Sigmoid colon (tissue), 7 donors: ENCODE measurements around the gene MYLK4. TPM values are rescaled to one million over a fixed set of nuclear protein-coding genes. Genes with fewer than 3 reads are reported as not detected.

Experiments used
- DNase-seq: peaks from one replicate; pipeline ENCODE4 v3.0.0-alpha.2; 2019
- H3K27ac ChIP-seq, 4 donors: fragments of 200-600 bp; sonication (generic); one replicate each; pipeline ENCODE4 v1.5.1; 2016 to 2019; ENCODE audit warnings: mild to moderate bottlenecking in 1 of 4
- H3K27me3 ChIP-seq, 3 donors: fragments of 200-600 bp; sonication (generic); one replicate each; pipeline ENCODE4 v1.5.1; 2019; ENCODE audit warnings: mild to moderate bottlenecking in 1 of 3
- H3K36me3 ChIP-seq, 4 donors: fragments of 200-600 bp; sonication (generic); one replicate each; pipeline ENCODE4 v1.5.1; 2016 to 2019
- H3K4me1 ChIP-seq, 4 donors: fragments of 200-600 bp; sonication (generic); one replicate each; pipeline ENCODE4 v1.5.1; 2017 to 2019
- H3K4me3 ChIP-seq, 4 donors: fragments of 200-600 bp; sonication (generic); one replicate each; pipeline ENCODE4 v1.5.1; 2017 to 2019; ENCODE audit warnings: mild to moderate bottlenecking in 2 of 4, moderate library complexity in 1 of 4
- H3K9me3 ChIP-seq, 4 donors: fragments of 200-600 bp in 3 of 4; sonication (generic) in 3 of 4; one replicate each; pipeline versions ENCODE4 v1.5.1 to v1.6.1; 2013 to 2019
- EP300 ChIP-seq, 4 donors: sonication (generic); formaldehyde crosslinking; IDR thresholded peaks; one replicate each; pipeline ENCODE4 v1.6.1; 2017; ENCODE audit warnings: antibody characterized with exemption in 4 of 4
- POLR2A ChIP-seq, 2 donors: fragments of 450-650 bp; IDR thresholded peaks; one replicate each; pipeline ENCODE4 v1.6.1; 2016; ENCODE audit warnings: antibody characterized with exemption in 2 of 2, mild to moderate bottlenecking in 2 of 2, moderate library complexity in 2 of 2
- POLR2AphosphoS5 ChIP-seq, 4 donors: sonication (generic); formaldehyde crosslinking; IDR thresholded peaks; one replicate each; pipeline ENCODE4 v1.6.1; 2017; ENCODE audit warnings: antibody characterized with exemption in 4 of 4
- WGBS, 2 donors: extraction: QIAGEN DNeasy Blood & Tissue Kit; methylation state at CpG; one replicate each; pipeline ENCODE4 v1.1.7; 2013; 5-methylcytosine and 5-hydroxymethylcytosine counted together
- intact Hi-C: fragments of 100-400 bp; cut with DNase I; formaldehyde crosslinking; loops from one replicate; pipeline ENCODE4 v1.15.1; 2023
- polyA plus RNA-seq, 3 donors: library from polyadenylated mRNA; stranded (reverse); fragments of 200-250 nt; gene quantifications; one replicate each; pipeline ENCODE4 v1.2.3, GENCODE V29; 2013
- total RNA-seq, 4 donors: library from RNA; depleted of rRNA; stranded (reverse); fragments of >200 nt; gene quantifications; one replicate each; pipeline ENCODE4 v1.1.0, GENCODE V29; 2016
- TF ChIP-seq, protein P1 (sequence below), 4 experiments: fragments of 450-650 bp in 3 of 4; fragments of 200-600 bp in 1 of 4; IDR thresholded peaks; one replicate each; pipeline ENCODE4 v1.5.1; 2016 to 2019; ENCODE audit warnings: antibody characterized with exemption in 4 of 4, mild to moderate bottlenecking in 3 of 4, moderate library complexity in 2 of 4
- donor health status: healthy with polysubstance abuse.
- donor health status: Bipolar disorder and iron deficiency.
- donor health status: healthy.

The MYLK4 gene
- total and polyA plus RNA-seq, 7 donors: under 0.01 to 1.1 (median 0.32) TPM; not detected in 1

DNA sequence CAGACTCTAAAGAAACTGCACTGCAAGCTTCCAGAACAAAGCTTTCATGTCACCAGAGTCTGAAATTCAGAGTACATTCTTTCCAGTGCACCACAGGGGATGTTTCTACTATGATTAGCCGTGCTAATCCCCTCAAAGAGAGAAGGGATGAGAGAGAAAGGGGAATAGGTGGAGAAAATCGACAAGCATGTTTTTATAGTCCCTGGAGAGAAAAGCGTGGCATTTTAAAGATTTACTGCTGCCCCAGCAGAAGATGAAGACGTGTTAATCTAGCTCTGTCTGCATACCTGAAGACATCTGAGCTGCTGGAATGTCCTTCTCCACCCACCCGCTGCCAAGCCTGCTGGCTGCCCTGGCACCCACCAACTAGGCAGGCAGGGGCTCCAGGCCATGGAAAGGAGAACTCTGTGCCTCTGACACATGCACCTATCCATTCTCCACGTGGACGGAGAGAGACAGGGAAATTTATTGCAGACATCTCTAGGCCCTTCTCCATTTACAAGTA, 4.1 kb downstream of the MYLK4 start:
- Histone ChIP-seq H3K9me3 (no peaks in the 10 kb centered on the region), H3K27me3 (no peaks in the 10 kb centered on the region), H3K36me3 (no peaks in the 10 kb centered on the region), H3K4me3 (no peak overlapping the region), H3K4me1 (peaks cover 0 to 12% (median 6%) of the 10 kb centered on the region in 4 donors), H3K27ac (no peak overlapping the region)
- WGBS, 2 donors: 85% methylated on average over 7 of the region's 7 CpGs
- DNase-seq: no peak
- TF ChIP-seq EP300 (IDR thresholded peaks at IDR 0.05): no peak
- no peak for TF ChIP-seq POLR2AphosphoS5 (IDR thresholded peaks at IDR 0.05)
- no peak for TF ChIP-seq POLR2A (IDR thresholded peaks at IDR 0.05)
- TF ChIP-seq, protein P1, sequence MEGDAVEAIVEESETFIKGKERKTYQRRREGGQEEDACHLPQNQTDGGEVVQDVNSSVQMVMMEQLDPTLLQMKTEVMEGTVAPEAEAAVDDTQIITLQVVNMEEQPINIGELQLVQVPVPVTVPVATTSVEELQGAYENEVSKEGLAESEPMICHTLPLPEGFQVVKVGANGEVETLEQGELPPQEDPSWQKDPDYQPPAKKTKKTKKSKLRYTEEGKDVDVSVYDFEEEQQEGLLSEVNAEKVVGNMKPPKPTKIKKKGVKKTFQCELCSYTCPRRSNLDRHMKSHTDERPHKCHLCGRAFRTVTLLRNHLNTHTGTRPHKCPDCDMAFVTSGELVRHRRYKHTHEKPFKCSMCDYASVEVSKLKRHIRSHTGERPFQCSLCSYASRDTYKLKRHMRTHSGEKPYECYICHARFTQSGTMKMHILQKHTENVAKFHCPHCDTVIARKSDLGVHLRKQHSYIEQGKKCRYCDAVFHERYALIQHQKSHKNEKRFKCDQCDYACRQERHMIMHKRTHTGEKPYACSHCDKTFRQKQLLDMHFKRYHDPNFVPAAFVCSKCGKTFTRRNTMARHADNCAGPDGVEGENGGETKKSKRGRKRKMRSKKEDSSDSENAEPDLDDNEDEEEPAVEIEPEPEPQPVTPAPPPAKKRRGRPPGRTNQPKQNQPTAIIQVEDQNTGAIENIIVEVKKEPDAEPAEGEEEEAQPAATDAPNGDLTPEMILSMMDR (IDR thresholded peaks at IDR 0.05): no peak
- intact Hi-C loops: no loop called here

- Histone ChIP-seq H3K36me3 (no peaks in the 10 kb centered on the region), H3K4me3 (no peak overlapping the region), H3K27ac (no peak overlapping the region), H3K9me3 (no peaks in the 10 kb centered on the region), H3K27me3 (no peaks in the 10 kb centered on the region), H3K4me1 (peaks cover 0 to 12% (median 6%) of the 10 kb centered on the region in 4 donors)
- intact Hi-C loops: no loop called here
- no peak for DNase-seq
- TF ChIP-seq POLR2AphosphoS5 (IDR thresholded peaks at IDR 0.05) (no peak), EP300 (IDR thresholded peaks at IDR 0.05) (no peak)
- 64 to 85% methylated on average over 4 of the region's 4 CpGs for WGBS, 2 donors
Measured at GRCh38 chr6:2745246-2745645, 5.5 kb downstream of the MYLK4 start.

GRCh38 chr6:2744778-2745177, 5.9 kb downstream of the MYLK4 start:
- Histone ChIP-seq H3K4me3 (no peak overlapping the region), H3K9me3 (no peaks in the 10 kb centered on the region), H3K4me1 (peaks cover 0 to 12% (median 5%) of the 10 kb centered on the region in 4 donors), H3K36me3 (no peaks in the 10 kb centered on the region), H3K27ac (no peak overlapping the region), H3K27me3 (no peaks in the 10 kb centered on the region)
- intact Hi-C loops: no loop called here
- no peak for DNase-seq
- no peak for TF ChIP-seq POLR2AphosphoS5 (IDR thresholded peaks at IDR 0.05)
- TF ChIP-seq, protein P1 (IDR thresholded peaks at IDR 0.05): no peak
- TF ChIP-seq EP300 (IDR thresholded peaks at IDR 0.05): no peak
- TF ChIP-seq POLR2A (IDR thresholded peaks at IDR 0.05): no peak
- WGBS, 2 donors: 92 to 95% methylated on average over 8 of the region's 8 CpGs

GRCh38 chr6:2744209-2744771, 6.4 kb downstream of the MYLK4 start:
- DNase-seq: no peak
- Histone ChIP-seq H3K27ac (no peak overlapping the region), H3K4me3 (no peak overlapping the region), H3K27me3 (no peaks in the 10 kb centered on the region), H3K4me1 (peaks cover 0 to 12% (median 4%) of the 10 kb centered on the region in 4 donors), H3K36me3 (no peaks in the 10 kb centered on the region), H3K9me3 (no peaks in the 10 kb centered on the region)
- WGBS, 2 donors: 34 to 59% methylated on average over 9 of the region's 9 CpGs
- intact Hi-C loops: no loop called here
- TF ChIP-seq POLR2A (IDR thresholded peaks at IDR 0.05) (no peak), POLR2AphosphoS5 (IDR thresholded peaks at IDR 0.05) (no peak)
- TF ChIP-seq, protein P1 (IDR thresholded peaks at IDR 0.05): no peak

- H3K27me3 ChIP-seq: no peaks in the 10 kb centered on the region
Measured at GRCh38 chr6:2743280-2744208, 7.2 kb downstream of the MYLK4 start.

More at GRCh38 chr6:2743280-2744208, 7.2 kb downstream of the MYLK4 start:
- H3K4me1 ChIP-seq: peaks cover 0 to 12% (median 4%) of the 10 kb centered on the region in 4 donors
- no peaks in the 10 kb centered on the region for H3K9me3 ChIP-seq
- DNase-seq: no peak
- WGBS, 2 donors: 59 to 86% methylated on average over 17 of the region's 17 CpGs
- H3K27ac ChIP-seq: no peak overlapping the region
- H3K4me3 ChIP-seq: no peak overlapping the region
- TF ChIP-seq POLR2A (IDR thresholded peaks at IDR 0.05) (no peak), EP300 (IDR thresholded peaks at IDR 0.05) (no peak), POLR2AphosphoS5 (IDR thresholded peaks at IDR 0.05) (no peak)
- TF ChIP-seq, protein P1 (IDR thresholded peaks at IDR 0.05): no peak
- intact Hi-C loops: no loop called here
- H3K36me3 ChIP-seq: no peaks in the 10 kb centered on the region
